K562 (cell line): Measurements from ENCODE around the gene VPS13C. TPM values are rescaled to one million over a fixed set of nuclear protein-coding genes. Genes with fewer than 3 reads are reported as not detected.

Source experiments
- ATAC-seq: fragments of 200-7000 bp; cut with Tn5 transposase; 3 replicates; pipeline ENCODE4 v1.9.1; 2020; ENCODE audit warnings: moderate library complexity
- BruUV-seq: library from RNA; stranded (reverse); fragments of 400-500 nt; replicated peaks from 2 replicates; lab custom pipeline; 2021; lab: Mats Ljungman, UMichigan
- CTCF ChIA-PET: fragments of 300-600 bp; formaldehyde crosslinking; extraction: SDS; loops from one replicate; lab custom pipeline; 2021; ENCODE audit warnings: low intra/inter-chr PET ratio; lab: Yijun Ruan, JAX
- POLR2A ChIA-PET: fragments of 300-600, 350-650 bp; sonication (Branson Sonifier 250); formaldehyde crosslinking; extraction: SDS; loops from one replicate; lab custom pipeline; 2021; ENCODE audit warnings: antibody characterized with exemption, inconsistent platforms; lab: Yijun Ruan, JAX
- DNase-seq, 4 experiments: peaks; one replicate each; pipeline versions ENCODE4 v3.0.0 to v3.0.0-alpha.2; 2011 to 2018; ENCODE audit warnings: low spot score in 3 of 4, mixed read lengths in 3 of 4; ENCODE audit errors: extremely low read depth in 1 of 4
- FAIRE-seq: peaks from 2 replicates; lab custom pipeline; 2011; peaks lifted over from hg19 to GRCh38; lab: Jason Lieb, UNC
- H2AFZ ChIP-seq: 2 replicates; pipeline ENCODE4 v1.6.0; 2011; ENCODE audit warnings: low read depth, low read length, control low read depth, inconsistent platforms
- H3K27ac ChIP-seq: fragments of 200-600 bp; 3 replicates; pipeline ENCODE4 v1.8.0; 2011; ENCODE audit warnings: low read depth, mild to moderate bottlenecking, control low read depth, inconsistent platforms, low read length, moderate library complexity, mixed read lengths; ENCODE audit errors: extremely low read depth
- H3K27me3 ChIP-seq, 2 experiments: fragments of 300-600 bp in 1 of 2; 2 replicates in 1 of 2; 3 replicates in 1 of 2; pipeline versions ENCODE4 v1.6.0 to v1.8.0; 2011; ENCODE audit warnings: inconsistent platforms in 2 of 2, low read length in 2 of 2, mild to moderate bottlenecking in 1 of 2, mixed read lengths in 1 of 2, moderate library complexity in 1 of 2; ENCODE audit not compliant: control insufficient read depth in 2 of 2, insufficient read depth in 2 of 2
- H3K36me3 ChIP-seq: fragments of 300-600 bp; 3 replicates; pipeline ENCODE4 v1.8.0; 2011; ENCODE audit warnings: mild to moderate bottlenecking, low read length, inconsistent platforms; ENCODE audit not compliant: control insufficient read depth, insufficient read depth
- H3K4me1 ChIP-seq, 2 experiments: fragments of 200-600 bp in 1 of 2; replicated peaks in 1 of 2; 2 replicates in 1 of 2; 3 replicates in 1 of 2; pipeline versions ENCODE4 v1.5.1 to v1.8.0; 2011; ENCODE audit warnings: inconsistent platforms in 2 of 2, low read length in 2 of 2, mild to moderate bottlenecking in 1 of 2, mixed read lengths in 1 of 2, moderate library complexity in 1 of 2; ENCODE audit not compliant: control insufficient read depth in 2 of 2, insufficient read depth in 2 of 2
- H3K4me2 ChIP-seq: 2 replicates; pipeline ENCODE4 v1.6.1; 2011; ENCODE audit warnings: low read length, control low read depth, inconsistent platforms, mixed read lengths; ENCODE audit not compliant: insufficient read depth
- H3K4me3 ChIP-seq: fragments of 200-600 bp; sonication (generic), shearing (Covaris generic); 2 replicates; pipeline ENCODE4 v1.5.1; 2016; ENCODE audit warnings: control low read depth, inconsistent platforms
- H3K79me2 ChIP-seq: fragments of 200-600 bp; 3 replicates; pipeline ENCODE4 v1.8.0; 2011; ENCODE audit warnings: low read length, inconsistent platforms; ENCODE audit not compliant: control insufficient read depth, insufficient read depth
- H3K9ac ChIP-seq, 2 experiments: 2 replicates each; pipeline versions ENCODE4 v1.6.0 to v1.6.1; 2011; ENCODE audit warnings: low read depth in 2 of 2, low read length in 2 of 2, control low read depth in 1 of 2, inconsistent platforms in 1 of 2, mild to moderate bottlenecking in 1 of 2, mixed read lengths in 1 of 2; ENCODE audit not compliant: insufficient read depth in 1 of 2
- H3K9me1 ChIP-seq: one replicate; pipeline ENCODE4 v1.6.0; 2011; ENCODE audit warnings: inconsistent platforms, mild to moderate bottlenecking, low read length, moderate library complexity; ENCODE audit not compliant: control insufficient read depth, insufficient read depth
- H3K9me3 ChIP-seq: replicated peaks from 2 replicates; pipeline ENCODE4 v1.5.1; 2011; ENCODE audit warnings: low read depth, low read length, inconsistent platforms; ENCODE audit not compliant: control insufficient read depth, insufficient read depth
- H4K20me1 ChIP-seq: replicated peaks from 2 replicates; pipeline ENCODE4 v1.6.1; 2011; ENCODE audit warnings: low read length, inconsistent platforms, mixed read lengths; ENCODE audit not compliant: control insufficient read depth, insufficient read depth
- CBX2 ChIP-seq: fragments of 200-600 bp; sonication (generic); IDR thresholded peaks from one replicate; pipeline ENCODE4 v1.6.1; 2012; ENCODE audit warnings: mild to moderate bottlenecking, low read length, inconsistent platforms; ENCODE audit not compliant: insufficient read depth, poor library complexity, severe bottlenecking
- GTF2F1 ChIP-seq: IDR thresholded peaks from 2 replicates; pipeline ENCODE4 v1.6.1; 2011; ENCODE audit warnings: low read depth, low read length, improper control_type of control experiment
- HDAC1 ChIP-seq, 2 experiments: fragments of 450-650 bp; IDR thresholded peaks; 2 replicates each; pipeline ENCODE4 v1.6.1; 2016 to 2017; ENCODE audit warnings: inconsistent platforms in 1 of 2, mild to moderate bottlenecking in 1 of 2, moderate library complexity in 1 of 2
- MCM7 ChIP-seq, 2 experiments: fragments of 450-650 bp; IDR thresholded peaks; 2 replicates each; pipeline ENCODE4 v1.6.1; 2016 to 2018
- PRDM10 ChIP-seq: fragments of 450-650 bp; IDR thresholded peaks from 2 replicates; pipeline ENCODE4 v1.6.1; 2018; ENCODE audit not compliant: partially characterized antibody
- PRPF4 ChIP-seq: fragments of 200-400 bp; formaldehyde crosslinking; IDR thresholded peaks from one replicate; pipeline ENCODE4 v1.6.1; 2017; ENCODE audit warnings: low read length, low read depth, mild to moderate bottlenecking; ENCODE audit not compliant: insufficient read depth, poor library complexity, severe bottlenecking
- SP1 ChIP-seq: sonication (generic); formaldehyde crosslinking; IDR thresholded peaks from 2 replicates; pipeline ENCODE4 v1.8.1; 2022; ENCODE audit warnings: mild to moderate bottlenecking, missing genetic modification reagents
- ZNF75A ChIP-seq: fragments of 450-650 bp; formaldehyde crosslinking; IDR thresholded peaks from 2 replicates; pipeline ENCODE4 v1.4.0; 2020; ENCODE audit warnings: mild to moderate bottlenecking
- WGBS: fragments of 100-300 bp; shearing (Covaris generic); methylation state at CpG from one replicate; pipeline ENCODE4 v1.1.6; 2016; ENCODE audit warnings: low coverage, mixed read lengths; ENCODE audit not compliant: insufficient coverage; ENCODE audit errors: missing lambda C conversion rate; 5-methylcytosine and 5-hydroxymethylcytosine counted together
- in situ Hi-C: fragments of 300-500 bp; cut with MboI; formaldehyde crosslinking; loops from 4 replicates; pipeline ENCODE4 v1.15.0; 2018; ENCODE audit warnings: inconsistent platforms, mixed read lengths
- intact Hi-C: fragments of 100-400 bp; cut with micrococcal nuclease; formaldehyde crosslinking; loops from 2 replicates; pipeline ENCODE4 v1.14.2; 2022
- polyA plus RNA-seq, 8 experiments: library from polyadenylated mRNA; depleted of rRNA in 4 of 8; stranded (reverse) in 5 of 8; unstranded in 3 of 8; fragments of >200 nt; fragmentation: Nextera tagmentation in 2 of 8; fragmentation: Illumina TruSeq in 1 of 8; extraction: Ambion mirVana in 2 of 8; extraction: Trizol in 1 of 8; gene quantifications; 2 replicates each; pipeline versions ENCODE4 v1.2.1 to v1.2.3, GENCODE V29; 2011 to 2014; ENCODE audit warnings: inconsistent platforms in 1 of 8, missing spikeins in 1 of 8
- total RNA-seq, 7 experiments: library from RNA; depleted of rRNA in 6 of 7; stranded (reverse); fragments of >200 nt in 6 of 7; fragmentation: Illumina TruSeq in 2 of 7; extraction: Trizol in 2 of 7; gene quantifications; 2 replicates each; pipeline versions ENCODE4 v1.2.1 to v1.2.3, GENCODE V29; 2011 to 2021; ENCODE audit warnings: low replicate concordance in 1 of 7

VPS13C gene
- total and polyA plus RNA-seq, 9 of the 15 experiments (the other 6 are each of a cell fraction or from before 2014, with no cell fraction given), result 5.2 to 32.3 (median 15.7) TPM

GRCh38 chr15:61974118-61974517 is 86.1 kb downstream of the VPS13C start:
- FAIRE-seq (no peak), ATAC-seq (no peak), DNase-seq (no peak)
- Histone ChIP-seq H2AFZ (no peak overlapping the region), H3K27me3 (no peaks in the 10 kb centered on the region), H4K20me1 (no peaks in the 10 kb centered on the region), H3K4me3 (no peak overlapping the region), H3K9me1 (no peaks in the 10 kb centered on the region), H3K9me3 (no peaks in the 10 kb centered on the region), H3K9ac (no peak overlapping the region), H3K4me1 (no peaks in the 10 kb centered on the region), H3K79me2 (no peaks in the 10 kb centered on the region), H3K4me2 (no peak overlapping the region), H3K27ac (no peak overlapping the region), H3K36me3 (peaks cover 47% of the 10 kb centered on the region; the same call in 2 of the 3 replicates)
- POLR2A ChIA-PET, result no interaction called here
- BruUV-seq, result no TSS peak
- intact Hi-C loops, result no loop called here
- TF ChIP-seq ZNF75A (CRISPR knock-in tag), result no peak
- no peak for TF ChIP-seq PRDM10
- TF ChIP-seq SP1, result no peak
- no peak for TF ChIP-seq GTF2F1
- TF ChIP-seq HDAC1 (IDR thresholded peaks at IDR 0.05), result no peak
- no peak for TF ChIP-seq MCM7 (IDR thresholded peaks at IDR 0.05)
- no peak for TF ChIP-seq PRPF4
- no peak for TF ChIP-seq CBX2
- CTCF ChIA-PET, result no interaction called here
- WGBS, result 33% methylated on average over 1 of the region's 1 CpG
- in situ Hi-C loops, result no loop called here
